ENCODE results near the gene CYP1B1. TPM values are rescaled to one million over a fixed set of nuclear protein-coding genes. Genes with fewer than 3 reads are reported as not detected.

The CYP1B1 gene
- total and polyA plus RNA-seq, 2 of the 4 experiments (the other 2 are of a cell fraction) = 0.65 to 1.1 TPM

DNA sequence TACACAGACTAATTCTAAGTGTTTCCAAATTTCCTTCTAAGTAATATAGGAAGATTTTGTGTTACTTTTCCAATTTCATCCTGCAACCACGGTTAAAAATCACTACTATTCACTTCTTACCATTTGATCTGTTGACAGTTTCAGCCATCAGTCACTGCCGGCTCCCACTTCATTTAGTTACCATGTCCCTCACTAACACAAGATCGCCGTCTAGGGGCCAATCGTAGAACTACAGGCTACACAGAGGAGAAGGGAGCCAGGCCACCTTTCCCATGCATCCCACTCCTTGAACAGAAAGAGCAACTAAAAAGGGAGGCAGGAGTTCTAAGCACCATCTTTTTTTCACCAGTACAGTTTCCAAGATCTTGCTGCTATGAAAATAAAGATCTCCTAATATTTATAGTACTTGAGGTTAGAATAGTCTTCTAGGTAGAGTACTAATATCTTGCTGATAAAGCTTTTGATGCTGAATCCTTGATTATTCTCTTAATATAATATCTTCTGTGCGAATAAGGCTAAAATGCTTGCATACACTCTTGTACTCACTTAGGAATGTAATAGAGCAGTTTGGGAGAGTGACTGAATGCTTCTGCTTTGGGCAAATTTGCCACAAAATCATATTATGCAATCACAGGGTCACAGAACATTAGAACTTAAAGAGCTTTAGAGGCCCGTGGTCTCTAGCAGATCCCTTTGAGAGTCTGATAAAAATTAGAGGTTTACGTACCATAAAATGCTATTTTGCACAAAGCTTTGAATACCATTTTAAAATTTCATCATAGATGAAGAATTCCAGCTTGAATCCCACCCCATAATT, 39.5 kb upstream of the CYP1B1 start (continued):
- TF ChIP-seq, protein P1, sequence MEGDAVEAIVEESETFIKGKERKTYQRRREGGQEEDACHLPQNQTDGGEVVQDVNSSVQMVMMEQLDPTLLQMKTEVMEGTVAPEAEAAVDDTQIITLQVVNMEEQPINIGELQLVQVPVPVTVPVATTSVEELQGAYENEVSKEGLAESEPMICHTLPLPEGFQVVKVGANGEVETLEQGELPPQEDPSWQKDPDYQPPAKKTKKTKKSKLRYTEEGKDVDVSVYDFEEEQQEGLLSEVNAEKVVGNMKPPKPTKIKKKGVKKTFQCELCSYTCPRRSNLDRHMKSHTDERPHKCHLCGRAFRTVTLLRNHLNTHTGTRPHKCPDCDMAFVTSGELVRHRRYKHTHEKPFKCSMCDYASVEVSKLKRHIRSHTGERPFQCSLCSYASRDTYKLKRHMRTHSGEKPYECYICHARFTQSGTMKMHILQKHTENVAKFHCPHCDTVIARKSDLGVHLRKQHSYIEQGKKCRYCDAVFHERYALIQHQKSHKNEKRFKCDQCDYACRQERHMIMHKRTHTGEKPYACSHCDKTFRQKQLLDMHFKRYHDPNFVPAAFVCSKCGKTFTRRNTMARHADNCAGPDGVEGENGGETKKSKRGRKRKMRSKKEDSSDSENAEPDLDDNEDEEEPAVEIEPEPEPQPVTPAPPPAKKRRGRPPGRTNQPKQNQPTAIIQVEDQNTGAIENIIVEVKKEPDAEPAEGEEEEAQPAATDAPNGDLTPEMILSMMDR (conservative IDR thresholded peaks at IDR 0.05; ENCODE audit: low read depth, low read length) = peak; percentile 80

Data from IMR-90 (cell line).